Measurements from ENCODE around the gene PTPN7.

DNA sequence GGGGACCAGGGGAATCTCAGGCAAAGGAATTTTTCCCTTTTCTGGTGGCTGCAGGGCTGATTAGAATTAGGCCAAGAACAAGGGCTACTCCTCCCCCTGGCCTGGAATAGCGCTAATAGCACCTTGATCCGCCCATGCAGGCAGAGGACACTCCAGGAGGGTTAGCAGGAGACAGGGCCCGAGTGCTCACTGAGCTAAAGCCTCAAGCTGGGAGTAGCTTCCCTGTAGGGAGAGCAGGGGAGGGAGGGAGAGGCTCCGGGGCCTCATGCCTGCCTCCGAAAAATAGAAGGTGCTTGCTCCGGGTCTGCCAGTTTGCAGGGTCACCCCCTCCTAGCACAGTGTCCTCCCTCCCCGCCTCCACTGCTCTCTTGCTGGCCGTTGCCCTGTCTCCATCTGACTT is 3.8 kb downstream of the PTPN7 start:
- no peak for TF ChIP-seq POLR2AphosphoS5 (IDR thresholded peaks at IDR 0.05; ENCODE audit: insufficient read depth, low read depth, low read length)
- TF ChIP-seq CTCF (IDR thresholded peaks at IDR 0.05; ENCODE audit: extremely low read depth in 1 of 2, insufficient read depth in 1 of 2, low read depth in 1 of 2, low read length in 2 of 2), result no peak
- TF ChIP-seq POLR2A (IDR thresholded peaks at IDR 0.05; ENCODE audit: low read depth, low read length), result no peak
- no peak for TF ChIP-seq MYC (IDR thresholded peaks at IDR 0.05; ENCODE audit: low read depth, low read length)
- no peak for TF ChIP-seq EZH2 (IDR thresholded peaks at IDR 0.05; ENCODE audit: borderline replicate concordance, low read depth, low read length, severe bottlenecking)
- no peak for TF ChIP-seq JUN (IDR thresholded peaks at IDR 0.05; ENCODE audit: borderline replicate concordance, insufficient read depth, insufficient read length, low read depth)
- TF ChIP-seq GATA2 (IDR thresholded peaks at IDR 0.05; ENCODE audit: insufficient read depth, insufficient read length, low read depth, low read length), result no peak
- TF ChIP-seq MAX (IDR thresholded peaks at IDR 0.05; ENCODE audit: insufficient read depth, insufficient read length), result no peak
- TF ChIP-seq FOS (IDR thresholded peaks at IDR 0.05; ENCODE audit: borderline replicate concordance, insufficient read depth, low read length), result no peak

Measured in endothelial cell of umbilical vein (primary cell).